ENCODE results near the gene CNOT4. TPM values are rescaled to one million over a fixed set of nuclear protein-coding genes. Genes with fewer than 3 reads are reported as not detected.

Gene CNOT4
- total and polyA plus RNA-seq, 2 of the 13 experiments (the other 11 are each of a cell fraction or from before 2014, with no cell fraction given) = 7.4 to 8.4 TPM

GRCh38 chr7:135353832-135354231, 156.1 kb downstream of the CNOT4 start:
- TF ChIP-seq ZBTB46 (CRISPR knock-in tag; IDR thresholded peaks at IDR 0.05; ENCODE audit: borderline replicate concordance) (no peak), CEBPB (IDR thresholded peaks at IDR 0.05; ENCODE audit: borderline replicate concordance, low read depth, low read length) (peak; percentile 82)

GRCh38 chr7:135352285-135352684, 157.6 kb downstream of the CNOT4 start:
- no peak for FAIRE-seq
- 47% methylated on average over 4 of the region's 5 CpGs for WGBS (ENCODE audit: low lambda C conversion rate)
- ATAC-seq = no peak
- ChIA-PET CTCF (ENCODE audit: low intra/inter-chr PET ratio, low total read pairs) (no interaction called here), POLR2A (no interaction called here)
- intact Hi-C loops (cut with micrococcal nuclease; ENCODE audit: unreplicated experiment) = no loop called here
- no peaks in the 10 kb centered on the region for H4K20me1 ChIP-seq (ENCODE audit: insufficient read depth, low read length)
- no peaks in the 10 kb centered on the region for H3K79me2 ChIP-seq (ENCODE audit: insufficient read depth, low read length)
- no peaks in the 10 kb centered on the region for H3K9me3 ChIP-seq (ENCODE audit: low read length)
- DNase-seq (ENCODE audit: low spot score) = no peak
- H3K9ac ChIP-seq (ENCODE audit: insufficient read depth, low read depth, low read length) = no peak overlapping the region
- H2AFZ ChIP-seq (ENCODE audit: low read length) = no peak overlapping the region
- no peaks in the 10 kb centered on the region for H3K36me3 ChIP-seq (replicated peaks in 1 of 2; ENCODE audit: control insufficient read depth in 1 of 2, insufficient read depth in 2 of 2, low read length in 2 of 2)
- H3K27me3 ChIP-seq (ENCODE audit: control insufficient read depth in 1 of 2, insufficient read depth in 2 of 2, low read length in 2 of 2) = peaks cover 0 to 10% of the 10 kb centered on the region in 2 experiments; a peak in 1 of 5 replicates
- H3K4me2 ChIP-seq (ENCODE audit: low read depth, low read length) = no peak overlapping the region
- H3K4me3 ChIP-seq (replicated peaks in 1 of 3; ENCODE audit: insufficient read depth in 1 of 3, low read depth in 2 of 3, low read length in 3 of 3) = no peak overlapping the region
- no TSS peak for BruUV-seq (replicated peaks)
- peaks cover 12% of the 10 kb centered on the region; the same call in 1 of the 2 replicates for H3K4me1 ChIP-seq (ENCODE audit: insufficient read depth, low read length)
- in situ Hi-C loops (cut with HindIII; ENCODE audit: extremely low pct_ligation_motif_present, low pct_unique_long_range_greater_than_20kb) = no loop called here
- no peak overlapping the region for H3K27ac ChIP-seq (ENCODE audit: extremely low read length, insufficient read depth, low read length)
- TF ChIP-seq MAFG (CRISPR knock-in tag; IDR thresholded peaks at IDR 0.05) (no peak), ZC3H13 (CRISPR knock-in tag; IDR thresholded peaks at IDR 0.05) (no peak), ZNF879 (CRISPR knock-in tag; IDR thresholded peaks at IDR 0.05) (no peak), ZNF577 (CRISPR knock-in tag; IDR thresholded peaks at IDR 0.05; ENCODE audit: borderline replicate concordance, low read depth) (no peak), NFAT5 (CRISPR knock-in tag; IDR thresholded peaks at IDR 0.05) (no peak), ZNF737 (CRISPR knock-in tag; IDR thresholded peaks at IDR 0.05; ENCODE audit: borderline replicate concordance) (no peak), YEATS4 (CRISPR knock-in tag; IDR thresholded peaks at IDR 0.05; ENCODE audit: borderline replicate concordance) (no peak), CREB1 (IDR thresholded peaks at IDR 0.05) (no peak), CREB1 (CRISPR knock-in tag; IDR thresholded peaks at IDR 0.05) (no peak), KDM4B (CRISPR knock-in tag; IDR thresholded peaks at IDR 0.05) (no peak)

More at GRCh38 chr7:135353832-135354231, 156.1 kb downstream of the CNOT4 start:
- no peak for FAIRE-seq
- in situ Hi-C loops (cut with HindIII; ENCODE audit: extremely low pct_ligation_motif_present, low pct_unique_long_range_greater_than_20kb) = no loop called here
- H3K9ac ChIP-seq (ENCODE audit: insufficient read depth, low read depth, low read length) = no peak overlapping the region
- intact Hi-C loops (cut with micrococcal nuclease; ENCODE audit: unreplicated experiment) = no loop called here
- peaks cover 12% of the 10 kb centered on the region; the same call in 1 of the 2 replicates for H3K4me1 ChIP-seq (ENCODE audit: insufficient read depth, low read length)
- no peaks in the 10 kb centered on the region for H4K20me1 ChIP-seq (ENCODE audit: insufficient read depth, low read length)
- no peaks in the 10 kb centered on the region for H3K36me3 ChIP-seq (replicated peaks in 1 of 2; ENCODE audit: control insufficient read depth in 1 of 2, insufficient read depth in 2 of 2, low read length in 2 of 2)
- H3K9me3 ChIP-seq (ENCODE audit: low read length) = no peaks in the 10 kb centered on the region
- H3K4me3 ChIP-seq (replicated peaks in 1 of 3; ENCODE audit: insufficient read depth in 1 of 3, low read depth in 2 of 3, low read length in 3 of 3) = no peak overlapping the region
- ChIA-PET POLR2A (no interaction called here), CTCF (ENCODE audit: low intra/inter-chr PET ratio, low total read pairs) (no interaction called here)
- H3K79me2 ChIP-seq (ENCODE audit: insufficient read depth, low read length) = no peaks in the 10 kb centered on the region
- DNase-seq (ENCODE audit: low spot score) = no peak
- peaks cover 0 to 10% of the 10 kb centered on the region in 2 experiments; a peak in 1 of 5 replicates for H3K27me3 ChIP-seq (ENCODE audit: control insufficient read depth in 1 of 2, insufficient read depth in 2 of 2, low read length in 2 of 2)
- no peak overlapping the region for H3K27ac ChIP-seq (ENCODE audit: extremely low read length, insufficient read depth, low read length)
- 5% methylated on average over 3 of the region's 3 CpGs for WGBS (ENCODE audit: low lambda C conversion rate)
- ATAC-seq = peak; percentile 41; the same call in 1 of the 3 replicates
- BruUV-seq (replicated peaks) = no TSS peak
- no peak overlapping the region for H3K4me2 ChIP-seq (ENCODE audit: low read depth, low read length)
- H2AFZ ChIP-seq (ENCODE audit: low read length) = no peak overlapping the region

Data from HepG2 (cell line).